GM23338 (cell line): ENCODE measurements around the gene MEI1. TPM values are rescaled to one million over a fixed set of nuclear protein-coding genes. Genes with fewer than 3 reads are reported as not detected.

ENCODE experiments used
- ATAC-seq: fragments of 200-7000 bp; cut with Tn5 transposase; 3 replicates; pipeline ENCODE4 v1.9.1; 2020
- DNase-seq: peaks from one replicate; pipeline ENCODE4 v3.0.0-alpha.2; 2015; ENCODE audit warnings: low spot score
- H2AFZ ChIP-seq: fragments of 200-600 bp; sonication (generic); 2 replicates; pipeline ENCODE4 v1.8.0; 2016; ENCODE audit warnings: antibody characterized with exemption, mild to moderate bottlenecking, moderate library complexity
- H3F3A ChIP-seq: fragments of 200-600 bp; sonication (generic); replicated peaks from 2 replicates; pipeline ENCODE4 v1.8.0; 2017; ENCODE audit warnings: antibody characterized with exemption, mixed run types, low read depth
- H3K27ac ChIP-seq: fragments of 200-600 bp; sonication (generic); 2 replicates; pipeline ENCODE4 v1.6.1; 2016; ENCODE audit warnings: low read depth
- H3K27me3 ChIP-seq: fragments of 200-600 bp; sonication (generic); 2 replicates; pipeline ENCODE4 v1.8.0; 2016; ENCODE audit warnings: mild to moderate bottlenecking, mixed run types, moderate library complexity; ENCODE audit not compliant: insufficient read depth
- H3K36me3 ChIP-seq: fragments of 200-600 bp; sonication (generic); 2 replicates; pipeline ENCODE4 v1.8.0; 2016; ENCODE audit warnings: mild to moderate bottlenecking; ENCODE audit not compliant: insufficient read depth
- H3K4me1 ChIP-seq: fragments of 200-600 bp; sonication (generic); 2 replicates; pipeline ENCODE4 v1.8.0; 2016; ENCODE audit warnings: mild to moderate bottlenecking, moderate library complexity; ENCODE audit not compliant: insufficient read depth
- H3K4me2 ChIP-seq: fragments of 200-600 bp; sonication (generic); 2 replicates; pipeline ENCODE4 v1.7.1; 2017; ENCODE audit warnings: mixed run types
- H3K4me3 ChIP-seq: fragments of 200-600 bp; sonication (generic); 2 replicates; pipeline ENCODE4 v1.6.1; 2016; ENCODE audit warnings: mixed run types
- H3K79me2 ChIP-seq: fragments of 200-600 bp; sonication (generic); replicated peaks from 2 replicates; pipeline ENCODE4 v1.8.0; 2017; ENCODE audit warnings: mild to moderate bottlenecking; ENCODE audit not compliant: insufficient read depth
- H3K9me2 ChIP-seq: fragments of 200-600 bp; sonication (generic); 2 replicates; pipeline ENCODE4 v1.8.0; 2017; ENCODE audit not compliant: insufficient read depth
- H4K20me1 ChIP-seq: fragments of 200-600 bp; sonication (generic); replicated peaks from 2 replicates; pipeline ENCODE4 v1.8.0; 2017; ENCODE audit warnings: mild to moderate bottlenecking; ENCODE audit not compliant: insufficient read depth
- H3K27ac Mint-ChIP-seq: 2 replicates; pipeline ENCODE4 v1.8.0; 2020; ENCODE audit warnings: inconsistent platforms, mild to moderate bottlenecking, moderate library complexity, mixed read lengths
- H3K27me3 Mint-ChIP-seq: 3 replicates; pipeline ENCODE4 v1.8.0; 2022; ENCODE audit warnings: low read depth, mild to moderate bottlenecking, moderate library complexity, mixed read lengths, inconsistent platforms; ENCODE audit not compliant: insufficient read depth, poor library complexity
- H3K36me3 Mint-ChIP-seq: 3 replicates; pipeline ENCODE4 v1.8.0; 2021; ENCODE audit warnings: low read depth, mild to moderate bottlenecking, inconsistent platforms, moderate library complexity, mixed read lengths
- H3K4me1 Mint-ChIP-seq: 3 replicates; pipeline ENCODE4 v1.8.0; 2020; ENCODE audit warnings: mild to moderate bottlenecking, inconsistent platforms, mixed read lengths
- H3K4me3 Mint-ChIP-seq: 3 replicates; pipeline ENCODE4 v1.8.0; 2021; ENCODE audit warnings: moderate library complexity, mild to moderate bottlenecking, inconsistent platforms, mixed read lengths
- H3K9me3 Mint-ChIP-seq: 3 replicates; pipeline ENCODE4 v1.8.0; 2020; ENCODE audit warnings: moderate library complexity, mild to moderate bottlenecking, inconsistent platforms, mixed read lengths
- ETS1 ChIP-seq: IDR thresholded peaks from 2 replicates; pipeline ENCODE4 v1.6.1; 2016; ENCODE audit warnings: antibody characterized with exemption
- EZH2 ChIP-seq: fragments of 200-600 bp; sonication (generic); IDR thresholded peaks from one replicate; pipeline ENCODE4 v1.8.0; 2017; ENCODE audit warnings: antibody characterized with exemption, mild to moderate bottlenecking, low read depth; ENCODE audit not compliant: unreplicated experiment
- EZH2phosphoT487 ChIP-seq: fragments of 200-600 bp; sonication (generic); IDR thresholded peaks from one replicate; pipeline ENCODE4 v1.8.1; 2018; ENCODE audit warnings: antibody characterized with exemption; ENCODE audit not compliant: unreplicated experiment
- JUNB ChIP-seq: IDR thresholded peaks from one replicate; pipeline ENCODE4 v1.6.1; 2016; ENCODE audit warnings: antibody characterized with exemption; ENCODE audit not compliant: unreplicated experiment
- NANOG ChIP-seq: IDR thresholded peaks from 2 replicates; pipeline ENCODE4 v1.6.1; 2016; ENCODE audit warnings: antibody characterized with exemption, borderline replicate concordance
- POLR2AphosphoS5 ChIP-seq: IDR thresholded peaks from 2 replicates; pipeline ENCODE4 v1.6.1; 2016; ENCODE audit warnings: antibody characterized with exemption, low read depth
- STAT1 ChIP-seq: IDR thresholded peaks from one replicate; pipeline ENCODE4 v1.6.1; 2016; ENCODE audit warnings: antibody characterized with exemption; ENCODE audit not compliant: unreplicated experiment
- ZNF114 ChIP-seq: fragments of 250-450 bp; sonication (Bioruptor Pico); IDR thresholded peaks from 2 replicates; pipeline ENCODE4 v1.5.0; 2020; ENCODE audit warnings: mild to moderate bottlenecking, moderate library complexity
- polyA plus RNA-seq: library from polyadenylated mRNA; unstranded; fragments of >200 nt; fragmentation: Nextera tagmentation; extraction: Ambion mirVana; gene quantifications from 2 replicates; pipeline ENCODE4 v1.2.1, GENCODE V29; 2016
- total RNA-seq: library from RNA; depleted of rRNA; stranded (reverse); fragments of >200 nt; shearing (Covaris generic); gene quantifications from 2 replicates; pipeline ENCODE4 v1.2.3, GENCODE V29; 2014

Gene MEI1
- total and polyA plus RNA-seq, 2 experiments from 2014 or later: 0.28 to 0.87 TPM

- no peak overlapping the region for H3K27ac Mint-ChIP-seq
- Histone ChIP-seq H3K27me3 (no peaks in the 10 kb centered on the region), H3K79me2 (peaks cover 13% of the 10 kb centered on the region), H3F3A (peaks cover 15% of the 10 kb centered on the region; the same call in 1 of the 2 replicates), H4K20me1 (peaks cover 20% of the 10 kb centered on the region), H3K4me1 (no peaks in the 10 kb centered on the region), H3K4me2 (no peak overlapping the region), H2AFZ (no peak overlapping the region), H3K9me2 (no peaks in the 10 kb centered on the region), H3K4me3 (no peak overlapping the region), H3K36me3 (peaks cover 79% of the 10 kb centered on the region), H3K27ac (no peak overlapping the region)
- no peak for ATAC-seq
- peaks cover 96% of the 10 kb centered on the region for H3K36me3 Mint-ChIP-seq
- H3K9me3 Mint-ChIP-seq: no peaks in the 10 kb centered on the region
- H3K4me1 Mint-ChIP-seq: no peaks in the 10 kb centered on the region
- no peak overlapping the region for H3K4me3 Mint-ChIP-seq
- TF ChIP-seq POLR2AphosphoS5: no peak
- no peak for TF ChIP-seq ETS1
- TF ChIP-seq JUNB: no peak
- no peak for TF ChIP-seq ZNF114
- TF ChIP-seq NANOG: no peak
- DNase-seq: no peak
- H3K27me3 Mint-ChIP-seq: no peaks in the 10 kb centered on the region
These were observed 45.0 kb upstream of the MEI1 start for GRCh38 chr22:41654322-41654721.

GRCh38 chr22:41656556-41656955 is 42.7 kb upstream of the MEI1 start:
- TF ChIP-seq EZH2phosphoT487: no peak
- no peak for TF ChIP-seq NANOG
- no peak for TF ChIP-seq EZH2
- no peak for DNase-seq
- H3K27me3 Mint-ChIP-seq: peaks cover 2% of the 10 kb centered on the region
- Histone ChIP-seq H2AFZ (no peak overlapping the region), H4K20me1 (peaks cover 18% of the 10 kb centered on the region), H3F3A (peaks cover 26% of the 10 kb centered on the region), H3K4me1 (no peaks in the 10 kb centered on the region), H3K27me3 (no peaks in the 10 kb centered on the region), H3K4me3 (no peak overlapping the region), H3K79me2 (peaks cover 17% of the 10 kb centered on the region), H3K36me3 (peaks cover 83% of the 10 kb centered on the region), H3K9me2 (no peaks in the 10 kb centered on the region), H3K27ac (no peak overlapping the region), H3K4me2 (no peak overlapping the region)
- H3K9me3 Mint-ChIP-seq: no peaks in the 10 kb centered on the region
- no peak overlapping the region for H3K4me3 Mint-ChIP-seq
- H3K36me3 Mint-ChIP-seq: peaks cover 100% of the 10 kb centered on the region
- no peak overlapping the region for H3K27ac Mint-ChIP-seq
- no peaks in the 10 kb centered on the region for H3K4me1 Mint-ChIP-seq
- ATAC-seq: no peak

GRCh38 chr22:41657709-41658108 is 41.6 kb upstream of the MEI1 start:
- Histone ChIP-seq H3K4me1 (no peaks in the 10 kb centered on the region), H4K20me1 (peaks cover 10% of the 10 kb centered on the region), H2AFZ (no peak overlapping the region), H3K79me2 (peaks cover 17% of the 10 kb centered on the region), H3K27ac (no peak overlapping the region), H3K4me3 (no peak overlapping the region), H3K27me3 (no peaks in the 10 kb centered on the region), H3K4me2 (no peak overlapping the region), H3F3A (peaks cover 28% of the 10 kb centered on the region), H3K9me2 (no peaks in the 10 kb centered on the region), H3K36me3 (peaks cover 83% of the 10 kb centered on the region)
- peaks cover 2% of the 10 kb centered on the region for H3K27me3 Mint-ChIP-seq
- ATAC-seq (no peak), DNase-seq (no peak)
- H3K4me3 Mint-ChIP-seq: no peak overlapping the region
- peaks cover 96% of the 10 kb centered on the region for H3K36me3 Mint-ChIP-seq
- no peaks in the 10 kb centered on the region for H3K9me3 Mint-ChIP-seq
- H3K27ac Mint-ChIP-seq: no peak overlapping the region
- no peak for TF ChIP-seq STAT1
- TF ChIP-seq ETS1: no peak
- H3K4me1 Mint-ChIP-seq: no peaks in the 10 kb centered on the region
